ACHN (cell line): ENCODE measurements around the gene MAGEA11.
"Not testable (repeated sequence)": the region's sequence is repeated elsewhere in the genome, so short reads cannot be mapped to it uniquely, and the experiment has no call there.

Source experiments
- DNase-seq: peaks from one replicate; pipeline ENCODE4 v3.0.0-alpha.2; 2015
- in situ Hi-C: cut with HindIII; loops from 2 replicates; pipeline ENCODE4 v1.10.0; 2017; ENCODE audit warnings: low sequenced_read_pairs, low pct_ligation_motif_present, low pct_unique_long_range_greater_than_20kb

The MAGEA11 gene, protein sequence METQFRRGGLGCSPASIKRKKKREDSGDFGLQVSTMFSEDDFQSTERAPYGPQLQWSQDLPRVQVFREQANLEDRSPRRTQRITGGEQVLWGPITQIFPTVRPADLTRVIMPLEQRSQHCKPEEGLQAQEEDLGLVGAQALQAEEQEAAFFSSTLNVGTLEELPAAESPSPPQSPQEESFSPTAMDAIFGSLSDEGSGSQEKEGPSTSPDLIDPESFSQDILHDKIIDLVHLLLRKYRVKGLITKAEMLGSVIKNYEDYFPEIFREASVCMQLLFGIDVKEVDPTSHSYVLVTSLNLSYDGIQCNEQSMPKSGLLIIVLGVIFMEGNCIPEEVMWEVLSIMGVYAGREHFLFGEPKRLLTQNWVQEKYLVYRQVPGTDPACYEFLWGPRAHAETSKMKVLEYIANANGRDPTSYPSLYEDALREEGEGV

DNA sequence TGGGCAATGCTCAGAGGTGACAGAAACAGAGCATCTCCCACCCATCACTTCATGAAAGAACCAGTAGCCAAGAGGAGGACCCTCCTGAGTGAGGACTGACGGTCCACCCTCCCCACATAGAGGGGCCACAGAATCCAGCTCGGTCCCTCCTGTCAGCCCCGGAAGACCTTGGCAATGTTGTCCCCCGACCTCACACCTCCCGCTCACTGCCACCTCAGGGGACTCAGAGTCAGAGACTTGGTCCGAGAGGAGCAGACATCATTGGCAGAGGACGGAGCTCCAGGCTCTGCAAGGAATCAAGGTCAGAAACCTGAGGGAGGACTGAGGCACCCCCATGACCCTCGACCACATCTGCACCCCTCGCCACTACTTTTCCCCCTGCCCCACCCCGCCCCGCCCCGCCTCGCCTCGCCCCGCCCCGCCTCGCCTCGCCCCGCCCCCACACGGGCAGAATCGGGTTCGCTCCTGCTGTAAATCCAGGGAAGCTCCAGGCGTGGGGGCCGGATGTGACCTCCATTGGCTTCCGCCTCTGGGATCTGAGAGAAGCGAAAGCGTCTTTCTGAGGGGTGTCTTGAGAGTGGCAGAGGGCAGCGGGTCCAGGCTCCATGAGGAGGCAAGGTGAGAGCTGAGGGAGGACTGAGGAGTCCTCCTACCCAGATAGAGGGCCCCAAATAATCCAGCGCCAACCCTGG is at the start of gene MAGEA11:
TSS of gene MAGEA11 (plus strand) at position 516 of the 692 bp plus-strand sequence. CDS start 1,100 bp downstream, outside the sequence.
- in situ Hi-C loops, result no loop called here
- no peak for DNase-seq

DNA sequence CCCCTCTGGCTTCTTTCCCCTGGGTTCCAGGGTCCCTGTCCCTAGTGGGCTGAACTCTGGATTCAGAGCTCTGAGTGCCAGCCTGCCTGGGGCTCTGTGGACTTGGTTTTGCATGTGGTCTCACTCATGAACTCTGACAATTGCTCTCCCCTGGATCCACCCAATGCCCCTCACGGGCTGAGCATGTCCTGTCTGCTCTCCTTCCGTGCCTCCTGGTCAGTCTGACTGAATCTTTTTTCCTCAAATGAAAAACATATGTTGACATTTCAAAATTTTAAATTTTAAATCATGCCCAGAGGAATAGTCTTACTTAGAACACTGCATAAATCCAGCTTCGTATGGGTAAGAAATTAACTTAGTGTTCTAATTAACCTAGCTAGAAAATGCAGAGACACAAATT is 36.8 kb upstream of the MAGEA11 start:
- in situ Hi-C loops, result not testable (repeated sequence)

DNA sequence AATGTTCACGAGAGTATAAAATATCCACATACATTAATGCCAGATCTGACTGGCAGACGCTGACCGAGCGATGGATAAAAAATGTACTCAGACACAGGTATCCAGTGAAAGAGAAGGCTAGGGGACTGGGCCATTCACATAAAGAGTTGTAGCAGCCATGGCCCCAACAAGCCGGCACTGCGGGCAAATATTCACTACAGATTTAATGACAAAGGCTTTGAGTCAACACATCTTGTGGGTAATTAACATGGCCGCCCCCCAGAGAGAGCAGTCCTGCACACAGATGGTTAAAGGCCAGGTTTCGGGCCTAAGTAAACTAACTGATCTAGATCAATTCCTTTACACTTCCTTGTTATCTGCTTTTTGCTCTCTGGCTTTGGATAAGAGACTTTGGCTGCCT is 36.3 kb upstream of the MAGEA11 start:
- DNase-seq, in situ Hi-C loops: not testable (repeated sequence)

More for the DNA sequence above, 36.8 kb upstream of the MAGEA11 start:
- not testable (repeated sequence) for DNase-seq

DNA sequence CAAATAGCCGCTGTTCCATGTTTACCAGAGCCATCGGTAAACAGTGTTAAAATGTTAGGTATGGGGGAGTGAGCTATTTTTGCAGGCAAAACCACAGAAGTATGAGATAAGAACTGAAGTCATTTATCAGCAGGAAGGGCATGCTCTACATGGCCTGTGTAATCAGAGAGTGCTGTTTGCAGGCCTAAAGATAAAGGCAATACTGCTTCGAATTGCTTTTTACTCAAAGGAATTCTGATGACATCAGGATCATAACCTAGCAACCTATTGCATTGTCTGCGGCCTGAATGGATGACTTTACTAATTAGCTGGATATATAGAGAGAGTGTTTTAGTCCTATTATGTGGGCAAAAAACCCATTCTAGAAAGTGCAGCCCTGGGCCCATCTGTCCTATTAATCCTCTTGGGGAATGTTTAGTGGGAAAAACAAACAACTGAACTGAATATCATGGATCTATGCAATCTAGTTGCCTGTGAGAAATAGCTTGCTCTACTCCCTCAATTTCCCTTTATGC is 32.6 kb upstream of the MAGEA11 start:
- in situ Hi-C loops, DNase-seq: not testable (repeated sequence)

DNA sequence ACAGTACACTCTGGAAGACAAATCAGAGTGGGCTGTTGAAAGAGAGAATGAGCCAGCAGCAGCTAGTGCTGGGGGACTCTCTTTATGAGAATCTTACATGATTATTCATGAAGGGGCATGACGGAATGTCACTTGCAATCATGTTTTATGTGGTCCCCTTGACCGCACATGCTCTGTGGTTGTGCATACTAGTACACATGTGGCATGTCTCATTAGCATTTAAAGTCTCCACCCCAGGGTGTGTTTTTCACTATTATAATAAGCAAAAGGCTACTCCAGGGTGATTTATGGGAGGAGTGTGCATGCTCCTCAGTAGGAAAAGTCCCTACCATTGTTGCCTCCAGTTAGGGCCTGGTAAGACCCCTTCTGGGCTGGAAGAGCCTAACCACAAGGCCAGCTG is 30.7 kb upstream of the MAGEA11 start:
- DNase-seq, result no peak
- in situ Hi-C loops, result no loop called here

DNA sequence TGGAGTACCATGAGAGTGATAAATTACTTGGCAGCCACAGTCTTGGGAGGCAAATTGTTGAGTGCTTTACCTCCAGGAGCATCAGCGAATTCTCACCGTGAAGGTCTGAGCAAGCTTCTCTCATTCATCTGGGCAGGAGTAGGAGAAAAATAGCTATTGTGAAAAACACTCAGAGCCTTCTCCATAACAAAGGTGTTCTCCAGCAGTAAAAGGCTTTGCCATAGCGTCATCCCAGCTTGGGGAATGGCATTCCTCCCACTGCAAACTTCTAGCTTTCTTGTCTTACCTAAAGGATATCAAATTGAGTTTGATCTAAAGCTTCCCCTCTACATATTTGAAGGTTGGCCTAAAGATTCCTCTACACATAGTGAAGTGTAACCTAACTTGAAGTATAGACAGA is 29.8 kb upstream of the MAGEA11 start:
- in situ Hi-C loops, result no loop called here
- no peak for DNase-seq

DNA sequence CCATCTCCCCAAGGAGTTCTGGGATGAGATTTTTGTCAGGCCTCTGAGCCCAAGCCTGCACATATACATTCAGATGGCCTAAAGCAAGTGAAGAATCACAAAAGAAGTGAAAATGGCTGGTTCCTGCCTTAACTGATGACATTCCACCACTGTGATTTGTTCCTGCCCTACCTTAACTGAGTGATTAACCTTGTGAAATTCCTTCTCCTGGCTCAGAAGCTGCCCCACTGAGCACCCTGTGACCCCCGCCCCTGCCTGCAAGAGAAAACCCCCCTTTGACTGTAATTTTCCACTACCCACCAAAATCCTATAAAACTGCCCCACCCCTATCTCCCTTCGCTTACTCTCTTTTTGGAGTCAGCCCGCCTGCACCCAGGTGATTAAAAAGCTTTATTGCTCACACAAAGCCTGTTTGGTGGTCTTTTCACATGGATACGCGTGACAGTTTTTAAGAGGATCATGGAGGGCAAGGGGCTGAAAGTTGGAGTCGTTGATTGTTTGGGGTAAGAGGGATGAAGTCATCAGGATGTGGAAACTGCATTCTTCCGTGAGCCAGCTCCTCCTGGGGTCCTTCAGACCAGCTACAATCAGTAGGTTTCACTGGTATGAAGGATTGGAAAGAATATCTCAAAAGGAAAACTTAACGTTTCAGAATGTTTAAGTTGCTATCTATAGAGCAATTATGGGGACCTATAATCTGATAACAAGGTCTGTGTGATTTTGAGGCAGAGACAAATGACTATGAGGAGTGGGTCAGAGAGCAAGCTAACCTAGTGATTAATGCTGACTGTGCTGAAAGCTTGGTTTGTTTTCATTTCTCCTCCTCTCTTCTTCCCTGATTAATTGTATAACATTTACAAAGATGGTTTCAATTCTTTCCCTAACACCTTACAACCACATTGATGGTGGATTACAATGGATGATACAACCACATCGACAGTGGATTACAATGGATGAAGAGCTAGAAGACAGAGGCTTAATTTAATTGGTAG is 28.6 kb upstream of the MAGEA11 start:
- DNase-seq, result no peak
- in situ Hi-C loops, result no loop called here

DNA sequence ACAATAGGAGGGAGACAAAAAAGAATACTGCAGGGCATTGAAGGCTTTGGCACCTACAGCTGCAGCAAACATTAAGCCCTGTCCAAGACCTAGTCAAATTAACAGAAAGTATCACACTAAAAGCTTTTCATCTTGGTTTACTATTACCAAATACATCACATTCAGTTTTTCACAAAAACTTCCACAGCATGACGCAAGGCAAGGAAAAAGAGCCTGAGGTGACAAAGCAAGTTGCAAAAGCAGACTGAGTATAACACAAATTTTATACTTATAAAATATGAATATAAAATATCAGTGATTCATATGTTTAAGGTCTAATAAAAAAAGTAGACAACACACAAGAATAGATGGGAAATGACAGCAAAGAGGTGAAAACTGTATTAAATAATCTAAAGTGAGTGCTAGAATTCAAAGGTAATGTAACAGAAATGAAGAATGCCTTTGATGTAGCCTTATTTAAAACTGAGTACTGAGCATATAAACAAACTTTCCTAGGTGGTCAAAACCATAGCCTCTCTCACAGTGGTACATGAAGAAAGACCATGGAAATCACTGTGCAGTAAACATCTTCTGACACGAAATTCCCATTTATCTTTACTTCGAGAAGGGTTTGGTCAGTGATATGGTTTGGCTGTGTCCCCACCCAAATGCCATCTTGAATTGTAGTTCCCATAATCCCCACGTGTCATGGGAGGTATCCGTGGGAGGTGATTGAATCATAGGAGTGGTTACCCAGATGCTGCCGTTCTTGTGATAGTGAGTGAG is 27.7 kb upstream of the MAGEA11 start:
- in situ Hi-C loops, result no loop called here
- DNase-seq, result no peak

DNA sequence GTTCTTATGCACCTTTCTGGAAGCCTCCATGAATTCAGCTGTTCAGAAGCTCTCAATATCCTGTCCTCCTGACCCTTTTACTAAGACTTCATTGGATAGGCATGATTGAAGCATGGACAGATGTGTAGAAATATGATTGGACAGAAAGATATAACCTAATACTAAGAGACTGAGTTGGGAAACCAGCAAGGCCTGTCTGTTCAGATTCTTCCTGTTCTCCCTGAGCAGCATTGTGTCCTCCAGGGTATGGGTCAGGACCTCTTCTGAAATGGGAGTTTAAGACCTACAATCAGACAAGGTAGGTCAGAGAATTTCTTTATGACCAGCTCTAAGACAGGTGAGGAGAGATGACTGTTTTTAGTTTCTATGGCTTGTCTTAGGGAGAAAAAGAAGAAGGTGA is 23.9 kb upstream of the MAGEA11 start:
- DNase-seq, result no peak
- in situ Hi-C loops, result no loop called here

DNA sequence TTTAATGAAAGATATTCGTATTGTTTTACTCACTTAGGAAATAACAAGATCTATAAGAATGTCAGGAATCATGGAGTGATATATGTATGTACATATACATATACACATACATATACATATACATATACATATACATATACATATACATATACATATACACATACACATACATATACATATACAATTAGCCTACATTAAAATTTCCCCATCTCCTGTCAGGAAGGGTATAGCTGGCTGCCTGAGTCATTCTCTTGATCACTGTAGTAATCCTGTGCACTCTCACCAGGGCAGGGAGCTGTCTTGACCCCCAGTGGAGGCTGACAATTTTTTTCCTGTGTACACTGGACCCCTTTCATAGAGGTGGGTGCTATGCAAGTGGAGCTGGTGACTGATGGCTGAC is 23.3 kb upstream of the MAGEA11 start:
- in situ Hi-C loops, result no loop called here
- no peak for DNase-seq

DNA sequence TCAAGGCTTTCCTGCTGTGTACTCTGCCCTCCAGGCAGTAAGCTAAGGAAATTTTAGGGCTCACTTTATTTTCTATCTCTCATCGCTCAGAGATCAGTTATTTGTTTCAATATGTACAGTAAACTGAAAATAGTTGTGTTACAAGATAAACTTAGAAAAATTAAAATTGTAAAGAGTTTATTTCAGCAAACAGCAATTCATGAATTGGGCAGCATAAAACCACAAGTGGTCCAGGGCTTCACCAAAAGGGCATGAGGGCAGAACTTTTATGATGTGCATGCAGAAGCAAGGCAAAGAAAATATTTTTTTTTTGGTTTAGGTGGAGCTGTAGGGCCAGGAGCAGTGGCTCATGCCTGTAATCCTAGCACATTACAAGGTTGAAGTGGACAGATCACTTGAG is 20.1 kb upstream of the MAGEA11 start:
- DNase-seq, result no peak
- in situ Hi-C loops, result no loop called here

DNA sequence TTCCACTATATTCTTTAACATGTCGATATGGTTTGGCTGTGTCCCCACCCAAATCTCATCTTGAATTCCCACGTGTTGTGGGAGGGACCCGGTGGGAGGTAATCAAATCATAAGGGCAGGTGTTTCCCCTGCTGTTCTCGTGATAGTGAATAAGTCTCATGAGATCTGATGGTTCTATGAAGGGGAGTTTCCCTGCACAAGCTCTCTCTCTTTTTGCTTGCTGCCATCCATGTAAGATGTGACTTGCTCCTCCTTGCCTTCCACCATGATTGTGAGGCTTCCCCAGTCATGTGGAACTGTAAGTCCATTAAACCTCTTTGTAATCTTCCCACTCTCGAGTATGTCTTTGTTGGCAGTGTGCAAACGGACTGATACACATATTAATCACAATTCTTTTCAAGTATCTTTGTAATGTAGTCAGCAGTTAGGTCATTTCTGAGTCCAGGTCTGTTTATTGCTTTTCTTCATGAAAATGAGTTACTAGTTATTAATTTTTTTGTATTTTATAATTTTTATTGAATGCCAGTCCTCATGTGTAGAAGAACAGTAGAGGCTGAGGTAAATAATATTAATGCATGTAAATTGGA is 19.1 kb upstream of the MAGEA11 start:
- in situ Hi-C loops, DNase-seq: not testable (repeated sequence)

DNA sequence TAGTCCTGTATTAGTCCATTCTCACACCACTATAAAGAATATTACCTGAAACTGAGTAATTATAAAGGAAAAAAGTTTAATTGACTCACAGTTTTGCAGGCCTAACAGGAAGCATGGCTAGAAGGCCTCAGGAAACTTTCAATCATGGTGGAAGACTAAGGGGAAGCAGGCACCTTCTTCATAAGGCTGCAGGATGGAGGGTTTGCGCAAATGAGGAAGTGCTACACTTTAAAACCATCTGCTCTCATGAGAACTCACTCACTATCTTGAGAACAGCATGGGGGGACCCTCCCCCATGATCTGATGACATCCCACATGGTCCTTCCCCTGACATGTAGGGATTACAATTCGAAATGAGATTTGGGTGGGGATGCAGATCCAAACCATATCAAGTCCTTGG is 12.1 kb upstream of the MAGEA11 start:
- in situ Hi-C loops, result no loop called here

DNA sequence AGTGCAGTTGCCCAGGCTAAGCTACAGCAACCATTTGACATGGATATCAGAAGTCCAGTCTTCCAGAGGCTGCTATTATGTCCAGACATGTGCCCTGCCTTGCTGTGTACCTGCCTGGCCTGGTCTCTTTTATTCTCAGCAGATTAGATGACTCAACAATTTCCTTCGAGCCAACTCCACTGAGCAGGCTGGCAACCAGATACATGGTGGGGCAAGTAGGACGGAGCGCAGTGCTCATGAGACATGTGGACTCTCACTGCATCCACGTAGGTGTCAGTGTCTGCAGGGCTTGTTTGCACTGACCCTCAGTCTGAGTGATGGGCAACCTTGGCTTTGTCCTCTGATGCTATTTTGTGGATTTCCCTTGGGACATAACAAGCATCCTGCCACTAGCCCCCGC is 7.2 kb upstream of the MAGEA11 start:
- DNase-seq, result no peak
- in situ Hi-C loops, result no loop called here

More for the DNA sequence above, 12.1 kb upstream of the MAGEA11 start:
- DNase-seq, result no peak

DNA sequence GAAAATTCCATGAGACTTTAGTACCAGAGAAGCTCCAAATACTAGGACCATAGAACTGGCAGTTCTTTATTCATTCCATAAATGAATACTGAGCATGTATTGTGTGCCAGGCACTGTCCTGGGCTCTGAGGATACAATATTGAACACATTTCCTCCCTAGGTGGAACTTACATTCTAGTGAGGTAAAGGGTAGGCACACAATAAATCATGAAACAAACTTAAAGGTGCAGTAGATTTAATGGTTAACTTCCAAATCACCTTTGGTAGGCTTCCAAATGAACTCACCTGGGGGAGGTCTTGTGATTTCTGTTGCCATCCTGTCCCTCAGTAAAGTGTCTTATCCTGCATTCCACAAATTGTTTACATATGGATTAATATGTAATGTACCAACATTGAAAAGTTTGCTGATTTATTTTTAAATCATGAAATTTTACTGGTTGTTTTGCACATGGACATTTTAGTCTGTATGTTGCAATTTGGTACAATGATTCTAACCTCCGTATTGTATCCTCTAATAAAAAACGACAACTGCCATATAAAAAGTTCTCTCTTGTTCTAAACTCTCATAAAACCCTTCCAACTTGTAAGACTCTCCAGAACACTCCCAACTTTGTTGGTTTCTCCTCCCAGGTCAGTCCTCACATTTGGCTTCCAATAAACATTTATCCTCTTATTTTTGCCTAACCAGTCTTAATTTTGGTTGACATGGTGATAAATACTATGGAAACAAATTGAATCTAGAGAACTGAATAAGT is 4.5 kb upstream of the MAGEA11 start:
- DNase-seq, result no peak
- in situ Hi-C loops, result no loop called here

DNA sequence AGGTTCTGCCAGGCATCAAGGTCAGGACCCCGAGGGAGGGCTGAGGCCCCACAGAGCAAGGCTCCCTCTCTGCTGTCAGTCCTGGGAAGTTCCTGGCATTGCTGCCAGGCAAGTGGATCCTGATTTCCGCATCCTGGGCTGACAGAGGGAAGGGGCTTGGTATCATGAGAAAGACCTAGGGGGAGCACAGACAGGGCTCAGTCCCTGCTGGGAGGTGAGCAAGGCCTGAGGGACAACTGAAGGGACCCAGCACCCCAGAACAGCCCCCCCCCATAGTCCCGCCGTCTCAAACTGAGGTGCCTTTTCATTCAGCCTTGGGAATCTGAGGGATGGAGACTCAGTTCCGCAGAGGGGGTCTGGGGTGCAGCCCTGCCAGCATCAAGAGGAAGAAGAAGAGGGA is 971 bp downstream of the MAGEA11 start:
- no peak for DNase-seq
- in situ Hi-C loops, result no loop called here
